CMK (cell line): Measurements from ENCODE around the gene CHPT1.

Experiments used
- DNase-seq: peaks from one replicate; pipeline ENCODE4 v3.0.0-alpha.2; 2010; ENCODE audit warnings: low read depth

The CHPT1 gene

DNA sequence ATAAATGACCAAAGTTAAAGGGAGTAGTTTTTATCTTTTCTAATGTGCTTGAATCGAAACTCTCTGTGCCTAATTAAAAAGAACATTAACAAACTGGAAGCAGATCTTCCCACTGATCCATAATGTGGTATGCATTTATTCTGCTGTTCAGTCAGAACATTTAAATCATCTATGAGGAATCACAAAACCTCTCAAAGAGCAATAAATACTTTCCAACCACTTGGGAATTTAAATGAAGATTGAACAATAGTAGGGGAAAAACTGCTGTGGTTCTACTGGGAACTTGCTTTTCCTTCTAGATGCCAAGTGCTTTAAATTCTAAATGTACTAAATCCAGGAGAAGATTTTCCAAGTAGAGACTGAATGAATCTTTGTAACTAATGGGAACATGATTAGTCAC, 12.3 kb upstream of the CHPT1 start:
- no peak for DNase-seq

DNA sequence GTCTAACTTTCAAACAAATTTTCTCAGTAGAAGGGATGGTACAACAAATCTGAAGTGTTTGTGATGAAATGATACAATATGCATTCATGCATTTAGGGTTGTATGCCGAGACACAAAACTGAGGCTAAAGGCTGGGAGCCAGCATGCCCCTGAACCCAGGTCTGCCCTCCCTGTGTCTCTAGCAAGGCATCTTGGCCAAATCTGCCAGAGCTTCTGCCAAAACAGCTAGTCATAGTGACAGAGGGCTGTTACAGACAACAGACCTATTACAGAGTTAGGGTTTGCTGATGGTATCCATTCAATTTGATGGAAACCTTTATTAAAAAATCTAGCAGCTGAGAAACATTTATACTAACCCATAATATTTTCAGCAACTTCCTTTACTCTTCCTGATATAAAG, 11.3 kb upstream of the CHPT1 start:
- DNase-seq, result no peak

DNA sequence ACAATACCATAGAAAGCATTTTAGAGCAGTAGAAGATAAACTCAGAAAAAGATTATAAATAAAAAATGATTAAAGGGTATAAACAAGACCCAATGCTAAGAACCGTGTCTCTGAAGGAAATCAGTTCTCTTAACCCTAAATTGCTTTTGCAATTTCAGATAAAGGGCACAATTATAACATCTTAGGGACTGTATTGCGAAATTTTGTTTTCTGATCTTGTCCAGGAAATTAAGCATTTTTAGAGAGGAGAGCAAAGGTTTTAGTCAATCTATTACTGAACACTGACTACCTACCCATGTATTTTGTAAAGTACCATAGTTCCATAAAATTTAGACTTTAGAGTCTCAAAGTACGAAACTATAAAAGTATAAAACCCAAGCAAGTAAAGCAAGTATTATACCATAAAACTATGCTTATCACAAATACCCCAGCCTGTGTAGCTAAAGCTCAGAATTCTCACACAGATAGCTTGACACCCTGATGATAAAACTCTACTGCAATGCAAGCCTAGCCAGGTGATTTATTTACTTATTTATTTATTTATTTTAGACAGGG, 6.8 kb upstream of the CHPT1 start:
- DNase-seq, result no peak

DNA sequence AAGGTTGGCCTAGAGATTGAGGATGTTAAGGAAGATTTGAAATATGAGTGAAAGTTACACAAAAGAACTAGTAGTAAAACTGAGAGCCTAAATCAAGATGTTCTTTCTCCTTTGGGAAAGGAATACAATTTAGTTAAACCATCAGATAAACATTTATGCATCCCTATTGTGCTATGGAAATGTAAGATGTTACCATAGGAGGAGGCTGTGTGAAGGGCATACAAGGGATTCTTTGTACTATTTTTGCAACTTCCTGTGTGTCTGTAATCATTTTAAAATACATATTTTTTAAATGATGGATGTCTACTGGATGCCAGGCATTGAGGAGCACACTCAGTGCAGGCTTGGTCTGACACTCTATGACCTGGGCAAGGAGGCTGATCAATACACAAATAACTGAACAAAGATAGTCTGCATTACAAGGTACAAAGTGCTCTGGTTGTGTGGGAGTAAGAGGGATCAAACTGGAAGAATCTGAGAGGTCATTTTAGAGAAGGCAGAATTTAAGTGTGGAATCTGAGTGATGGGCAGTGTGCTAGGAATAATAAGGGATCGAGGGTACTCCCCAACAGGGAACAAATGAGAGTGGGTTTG, 5.8 kb upstream of the CHPT1 start:
- DNase-seq, result no peak

DNA sequence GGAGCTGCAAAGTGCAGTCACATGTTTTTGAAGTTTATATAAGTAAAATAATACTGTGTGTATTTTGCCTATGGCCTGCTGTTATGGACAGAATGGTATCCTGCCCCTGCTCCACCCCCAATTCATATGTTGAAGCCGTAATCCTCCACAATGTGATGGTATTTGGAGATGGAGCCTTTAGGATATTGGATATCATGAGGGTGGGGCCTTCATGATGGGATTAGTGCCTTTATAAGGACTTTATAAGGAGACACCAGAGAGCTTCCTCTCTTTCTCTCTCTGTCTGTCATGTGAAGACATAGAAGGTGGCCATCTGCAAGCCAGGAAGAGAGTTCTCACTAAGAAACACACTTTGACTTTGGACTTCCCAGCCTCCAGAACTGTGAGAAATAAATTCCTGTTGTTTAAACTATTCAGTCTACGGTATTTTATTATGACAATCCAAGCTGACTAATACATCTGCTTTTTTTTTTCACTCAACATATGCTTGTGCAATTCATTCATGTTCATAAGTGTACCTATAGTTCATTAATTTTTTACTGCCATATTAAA, 3.1 kb upstream of the CHPT1 start:
- no peak for DNase-seq

DNA sequence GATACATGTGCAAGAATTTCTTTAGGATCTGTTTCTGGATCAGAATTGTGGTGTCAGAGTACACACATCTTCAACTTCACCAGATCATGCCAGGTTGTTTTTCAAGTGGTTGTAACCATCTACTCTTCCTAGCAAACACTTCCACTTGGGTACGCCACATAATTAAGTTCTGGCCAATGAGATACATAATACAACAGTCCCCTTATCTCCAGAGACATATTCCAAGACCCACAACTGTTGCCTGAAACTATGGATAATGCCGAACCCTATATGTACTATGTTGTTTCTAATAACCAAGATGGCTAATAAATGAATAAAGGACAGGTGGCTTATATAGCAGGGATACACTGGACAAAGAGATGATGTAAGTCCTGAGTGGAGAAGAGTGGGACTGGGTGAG, 2.5 kb upstream of the CHPT1 start:
- DNase-seq, result no peak

GRCh38 chr12:101695706-101696105, 1.7 kb upstream of the CHPT1 start:
- no peak for DNase-seq

DNA sequence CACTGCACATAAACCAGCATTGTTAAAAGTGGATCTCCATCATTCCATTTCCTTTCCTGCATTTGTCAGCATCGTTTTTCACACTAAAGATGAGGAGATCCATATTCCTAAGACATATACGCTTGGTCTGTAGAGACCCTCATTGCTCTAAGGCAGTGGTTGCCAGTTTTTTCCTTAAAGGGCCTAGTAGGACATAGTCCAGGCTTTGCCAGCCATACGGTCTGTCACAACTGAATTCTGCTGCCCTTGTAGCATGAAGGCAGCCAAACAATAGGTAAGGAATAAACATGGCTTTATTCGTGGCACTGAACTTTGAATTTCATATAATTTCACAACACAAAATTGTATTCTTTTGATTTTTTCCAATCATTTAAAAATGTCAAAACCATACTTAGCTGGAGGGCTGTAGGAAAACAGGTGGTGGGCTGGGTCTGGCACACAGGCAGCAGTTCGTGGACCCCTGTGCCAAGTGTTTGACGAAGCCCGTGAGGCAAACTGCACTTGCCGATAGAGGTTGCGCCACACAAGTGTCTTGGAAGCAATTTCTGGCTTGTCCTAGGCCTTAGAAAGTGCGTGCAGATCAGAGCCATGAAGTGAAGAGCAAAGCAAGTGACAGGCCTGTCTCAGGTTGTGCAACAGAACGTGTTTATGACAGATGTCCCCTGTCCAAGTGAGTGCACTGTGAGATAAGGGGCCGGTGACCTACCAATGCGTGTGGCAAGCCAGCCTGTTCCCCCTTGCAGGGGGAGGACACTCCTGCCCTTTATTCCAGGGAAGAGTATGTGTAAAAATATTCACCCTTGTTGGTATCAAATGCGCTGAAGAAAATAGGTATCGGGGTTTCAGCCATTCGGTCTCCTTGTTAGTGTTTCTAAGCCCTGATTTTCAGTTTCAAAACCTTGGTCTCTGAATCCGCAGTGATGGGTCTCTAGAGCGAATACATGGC, 916 bp upstream of the CHPT1 start:
- DNase-seq, result peak; percentile 52

DNA sequence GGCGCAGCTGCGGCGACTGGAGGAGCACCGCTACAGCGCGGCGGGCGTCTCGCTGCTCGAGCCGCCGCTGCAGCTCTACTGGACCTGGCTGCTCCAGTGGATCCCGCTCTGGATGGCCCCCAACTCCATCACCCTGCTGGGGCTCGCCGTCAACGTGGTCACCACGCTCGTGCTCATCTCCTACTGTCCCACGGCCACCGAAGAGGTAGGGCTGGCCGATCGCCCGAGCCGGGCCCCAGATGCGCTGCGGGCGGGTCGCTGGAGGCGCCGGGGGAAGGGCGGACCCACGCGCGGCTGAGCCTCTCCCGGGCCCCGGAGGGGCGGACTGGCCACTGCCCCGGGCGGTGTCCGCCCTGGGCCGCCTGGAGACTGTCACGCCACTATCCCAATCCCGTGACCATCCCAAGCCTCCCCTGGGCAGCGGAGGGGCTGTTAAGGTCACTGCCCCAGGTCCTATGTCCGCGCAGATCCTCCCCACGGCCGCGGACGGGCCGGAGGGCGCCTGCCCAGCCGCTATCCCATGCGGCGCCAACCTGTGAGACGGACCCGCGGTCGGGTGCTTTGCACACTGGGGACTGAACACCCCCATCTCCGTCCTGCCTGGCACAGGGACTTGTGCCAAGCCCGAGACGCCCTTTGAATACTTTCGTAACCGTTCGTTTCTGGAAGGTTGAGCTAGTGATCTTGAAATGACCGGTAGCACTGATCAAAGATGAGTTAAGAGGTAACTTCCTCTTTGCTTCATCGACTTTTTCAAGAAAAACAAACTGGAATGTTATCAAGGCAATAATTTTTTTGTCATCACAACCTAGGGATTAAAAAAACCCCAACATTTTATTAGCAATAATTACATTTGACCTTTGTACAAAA, 725 bp downstream of the CHPT1 start:
- no peak for DNase-seq

DNA sequence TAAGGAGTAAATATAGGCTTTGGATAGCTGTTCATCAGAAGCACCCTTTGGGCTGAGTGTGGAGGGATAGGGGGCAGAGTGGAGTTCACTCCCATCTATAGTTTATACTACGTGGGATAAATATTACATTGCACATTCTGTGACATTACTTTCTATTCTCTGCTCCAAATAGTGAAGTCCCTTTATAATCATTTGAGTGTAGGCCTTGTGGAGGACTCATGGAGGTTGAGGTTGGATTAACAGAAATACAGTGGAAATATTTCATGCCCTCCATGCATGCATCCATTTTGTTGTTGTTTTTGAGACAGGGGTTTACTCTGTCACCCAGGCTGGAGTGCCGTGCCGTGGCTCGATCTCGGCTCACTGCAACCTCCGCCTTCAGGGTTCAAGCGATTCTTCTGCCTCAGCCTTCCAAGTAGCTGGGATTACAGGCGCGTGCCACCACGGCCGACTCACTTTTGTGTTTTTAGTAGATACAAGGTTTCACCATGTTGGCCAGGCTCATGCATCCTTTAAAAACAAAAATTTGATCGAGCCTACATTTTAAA, 1.4 kb downstream of the CHPT1 start:
- DNase-seq, result no peak

DNA sequence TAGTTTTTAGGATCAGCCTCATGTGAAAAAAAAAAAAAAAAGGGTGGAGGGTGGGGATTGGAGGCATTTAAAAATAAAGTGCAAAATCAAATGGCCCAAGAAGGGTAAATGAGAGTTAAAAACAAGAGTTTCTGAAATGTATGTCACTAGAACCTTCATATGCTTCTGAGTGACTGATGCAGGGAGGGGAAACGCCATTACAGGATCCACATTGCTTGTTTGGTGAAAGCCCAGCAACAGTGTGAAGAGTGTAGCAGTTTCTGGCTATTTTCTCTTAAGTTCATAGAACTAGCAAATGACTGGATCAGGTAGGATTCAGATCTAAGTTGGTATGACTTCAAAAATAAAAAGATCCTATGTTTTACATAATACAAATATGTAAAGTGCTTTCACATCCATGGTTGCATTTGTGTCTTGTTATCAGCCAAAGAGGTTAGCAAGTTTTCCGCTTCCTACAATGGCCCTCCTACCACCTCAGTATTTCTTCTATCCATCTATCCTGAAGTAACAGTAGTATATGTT, 2.9 kb downstream of the CHPT1 start:
- DNase-seq, result no peak

- DNase-seq, result no peak
Observed at GRCh38 chr12:101703487-101703886, 6.0 kb downstream of the CHPT1 start.

- DNase-seq, result no peak
Observed at GRCh38 chr12:101706403-101706802, 9.0 kb downstream of the CHPT1 start.

GRCh38 chr12:101707131-101707782, 9.8 kb downstream of the CHPT1 start:
- no peak for DNase-seq

DNA sequence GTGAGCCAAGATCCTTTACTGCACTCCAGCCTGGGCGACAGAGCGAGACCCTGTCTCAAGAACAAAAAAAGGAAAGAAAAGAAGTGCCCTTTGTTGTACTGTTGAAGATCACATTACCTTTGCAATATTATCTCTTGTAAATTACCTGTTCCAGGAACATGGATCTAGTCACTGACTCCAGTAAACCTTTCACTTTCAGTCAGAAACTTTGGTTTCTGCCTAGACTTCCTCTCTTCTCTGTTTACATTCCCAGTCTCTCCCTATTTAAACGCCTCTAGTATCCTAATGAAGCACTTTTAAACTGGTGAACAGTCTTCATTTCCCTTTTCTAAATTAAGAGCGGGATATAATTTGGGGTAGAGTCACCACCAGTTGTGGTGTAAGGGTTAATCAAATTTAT, 12.8 kb downstream of the CHPT1 start:
- DNase-seq, result no peak

DNA sequence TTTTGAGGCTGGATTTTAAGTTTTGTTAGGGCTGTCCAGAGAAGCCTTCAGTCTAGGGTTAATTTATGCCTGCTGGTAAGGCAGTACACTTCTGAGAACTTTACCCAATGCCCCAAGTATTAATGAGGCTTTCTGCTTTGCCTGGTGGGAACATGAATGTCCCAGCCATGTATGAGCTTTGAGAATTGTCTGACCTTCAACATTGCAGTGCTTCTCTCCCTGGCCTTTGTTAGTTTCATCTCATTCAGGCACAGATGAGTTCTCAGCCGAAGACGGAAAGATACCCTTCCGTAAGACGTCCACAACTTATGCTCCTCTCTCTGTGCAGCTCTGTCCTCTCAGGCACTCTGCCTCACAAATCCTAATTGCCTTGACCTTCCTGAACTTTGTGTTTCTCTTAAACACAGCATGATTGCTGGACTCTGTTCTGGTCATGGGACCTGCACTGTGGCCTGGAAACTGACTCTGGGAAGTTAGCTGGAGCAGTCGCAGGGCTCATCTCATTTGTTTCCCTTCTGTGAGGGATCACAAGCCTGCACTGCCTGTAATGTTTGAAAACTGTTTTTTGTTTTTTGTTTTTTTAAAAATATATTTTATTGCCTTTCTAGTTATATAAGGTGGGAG, 15.7 kb downstream of the CHPT1 start:
- no peak for DNase-seq

DNA sequence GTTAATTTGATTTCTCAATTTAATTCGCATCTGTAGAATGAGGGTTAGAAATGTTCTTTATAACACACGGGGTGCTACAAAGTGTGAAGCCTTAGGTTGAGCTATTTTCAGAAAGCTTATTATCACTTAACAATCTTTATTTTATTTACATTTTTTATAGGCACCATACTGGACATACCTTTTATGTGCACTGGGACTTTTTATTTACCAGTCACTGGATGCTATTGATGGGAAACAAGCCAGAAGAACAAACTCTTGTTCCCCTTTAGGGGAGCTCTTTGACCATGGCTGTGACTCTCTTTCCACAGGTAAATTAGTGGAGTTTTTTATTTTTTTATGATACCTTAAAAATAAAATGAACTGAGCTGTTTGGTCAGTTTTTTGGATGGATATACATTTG, 16.5 kb downstream of the CHPT1 start:
- DNase-seq, result no peak

- no peak for DNase-seq
Observed at GRCh38 chr12:101714877-101715444, 17.5 kb downstream of the CHPT1 start.

DNA sequence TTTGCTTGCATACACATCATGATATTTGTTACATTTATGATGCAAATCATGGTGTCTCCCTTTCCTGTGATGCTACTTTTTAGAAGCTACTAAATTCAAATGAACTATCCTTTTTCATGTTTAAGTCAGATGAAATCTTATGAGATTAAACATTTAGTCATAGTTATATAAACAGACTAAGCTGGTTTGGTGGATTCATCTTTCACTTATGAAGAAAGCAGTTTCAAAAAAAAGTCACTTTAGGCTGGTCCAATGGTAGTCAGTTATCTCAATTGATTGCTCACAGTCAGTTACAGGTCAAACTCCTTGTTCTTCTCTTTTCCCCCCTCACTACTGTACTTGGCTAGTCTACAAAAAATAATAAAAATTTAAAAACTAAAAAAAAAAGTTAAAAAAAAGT, 22.1 kb downstream of the CHPT1 start:
- no peak for DNase-seq

DNA sequence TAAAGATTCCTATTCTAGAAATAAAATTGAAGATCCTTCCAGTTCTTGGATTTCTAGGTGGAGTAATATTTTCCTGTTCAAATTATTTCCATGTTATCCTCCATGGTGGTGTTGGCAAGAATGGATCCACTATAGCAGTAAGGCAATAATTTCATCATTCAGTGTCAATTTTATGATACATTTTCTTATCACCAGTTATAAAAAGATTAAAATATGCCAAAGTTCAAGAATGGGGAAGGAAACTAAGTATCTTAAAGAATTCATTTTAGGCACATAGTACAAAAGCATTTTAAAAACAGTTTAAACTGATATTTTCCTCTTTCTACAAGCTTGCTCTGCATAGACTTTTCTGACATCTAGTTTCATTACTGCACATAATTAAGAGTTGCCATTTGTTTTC, 22.7 kb downstream of the CHPT1 start:
- DNase-seq, result no peak
